GM12873 (cell line): ENCODE data around the gene FYN.
A peak's percentile ranks its signal among the peaks of the same experiment; 100 is the strongest.

Experiments
- CTCF ChIP-seq: IDR thresholded peaks from 2 replicates; pipeline ENCODE4 v1.5.1; 2012; ENCODE audit warnings: low read depth, mild to moderate bottlenecking, moderate library complexity, low read length, control low read depth; ENCODE audit not compliant: insufficient read depth; ENCODE audit errors: missing control alignments

Gene FYN

GRCh38 chr6:111651185-111652034 is 221.8 kb downstream of the FYN start:
- no peak for TF ChIP-seq CTCF

GRCh38 chr6:111650049-111650448 is 223.2 kb downstream of the FYN start:
- no peak for TF ChIP-seq CTCF

- TF ChIP-seq CTCF = no peak
These were observed 225.2 kb downstream of the FYN start for GRCh38 chr6:111648100-111648499.

GRCh38 chr6:111646942-111647341 is 226.3 kb downstream of the FYN start:
- TF ChIP-seq CTCF = no peak

GRCh38 chr6:111646034-111646433 is 227.2 kb downstream of the FYN start:
- no peak for TF ChIP-seq CTCF

- TF ChIP-seq CTCF = peak; percentile 1
These were observed 228.3 kb downstream of the FYN start for GRCh38 chr6:111644893-111645430.

- TF ChIP-seq CTCF = peak; percentile 69
These were observed 230.6 kb downstream of the FYN start for GRCh38 chr6:111642463-111643158.
